Measurements from ENCODE around the gene ASPSCR1.

ASPSCR1 gene

GRCh38 chr17:82030470-82031302 is 53.3 kb downstream of the ASPSCR1 start:
- peak; percentile 49 for ATAC-seq (ENCODE audit: low read depth)
- Histone ChIP-seq H3K27ac (ENCODE audit: poor library complexity, severe bottlenecking) (peak overlapping the region; percentile 52), H3K36me3 (ENCODE audit: low read depth) (peaks cover 8% of the 10 kb centered on the region), H3K9me3 (ENCODE audit: severe bottlenecking) (no peaks in the 10 kb centered on the region), H3K27me3 (ENCODE audit: insufficient read depth, poor library complexity, severe bottlenecking) (no peaks in the 10 kb centered on the region), H3K4me3 (ENCODE audit: severe bottlenecking) (peak overlapping the region; percentile 46), H3K4me1 (ENCODE audit: insufficient read depth, poor library complexity, severe bottlenecking) (no peaks in the 10 kb centered on the region)
- peak; percentile 86 for TF ChIP-seq CTCF (IDR thresholded peaks at IDR 0.05; ENCODE audit: poor library complexity, severe bottlenecking)
- no peak for DNase-seq (ENCODE audit: low spot score)

GRCh38 chr17:82031303-82031884 is 54.0 kb downstream of the ASPSCR1 start, which contains the start of gene RAC3:
Gene RAC3 (plus strand): TSS chr17:82031678. CDS start chr17:82031762, 84 bp downstream.
- no peaks in the 10 kb centered on the region for H3K27me3 ChIP-seq (ENCODE audit: insufficient read depth, poor library complexity, severe bottlenecking)
- H3K36me3 ChIP-seq (ENCODE audit: low read depth): peaks cover 15% of the 10 kb centered on the region
- H3K4me3 ChIP-seq (ENCODE audit: severe bottlenecking): peak within 1 kb of the TSS; percentile 46
- ATAC-seq (ENCODE audit: low read depth) (peak; percentile 11), DNase-seq (ENCODE audit: low spot score) (no peak)
- H3K27ac ChIP-seq (ENCODE audit: poor library complexity, severe bottlenecking): peak within 1 kb of the TSS; percentile 52
- TF ChIP-seq CTCF (IDR thresholded peaks at IDR 0.05; ENCODE audit: poor library complexity, severe bottlenecking): no peak
- no peaks in the 10 kb centered on the region for H3K9me3 ChIP-seq (ENCODE audit: severe bottlenecking)
- no peaks in the 10 kb centered on the region for H3K4me1 ChIP-seq (ENCODE audit: insufficient read depth, poor library complexity, severe bottlenecking)

GRCh38 chr17:82031885-82032627 is 54.6 kb downstream of the ASPSCR1 start:
- DNase-seq (ENCODE audit: low spot score): no peak
- TF ChIP-seq CTCF (IDR thresholded peaks at IDR 0.05; ENCODE audit: poor library complexity, severe bottlenecking): no peak
- no peaks in the 10 kb centered on the region for H3K9me3 ChIP-seq (ENCODE audit: severe bottlenecking)
- peak; percentile 65 for ATAC-seq (ENCODE audit: low read depth)
- peak overlapping the region; percentile 46 for H3K4me3 ChIP-seq (ENCODE audit: severe bottlenecking)
- peak overlapping the region; percentile 52 for H3K27ac ChIP-seq (ENCODE audit: poor library complexity, severe bottlenecking)
- H3K4me1 ChIP-seq (ENCODE audit: insufficient read depth, poor library complexity, severe bottlenecking): no peaks in the 10 kb centered on the region
- H3K36me3 ChIP-seq (ENCODE audit: low read depth): peaks cover 18% of the 10 kb centered on the region
- H3K27me3 ChIP-seq (ENCODE audit: insufficient read depth, poor library complexity, severe bottlenecking): no peaks in the 10 kb centered on the region

GRCh38 chr17:82033359-82034085 is 56.1 kb downstream of the ASPSCR1 start:
- no peak for ATAC-seq (ENCODE audit: low read depth)
- Histone ChIP-seq H3K36me3 (ENCODE audit: low read depth) (peaks cover 18% of the 10 kb centered on the region), H3K4me1 (ENCODE audit: insufficient read depth, poor library complexity, severe bottlenecking) (no peaks in the 10 kb centered on the region), H3K4me3 (ENCODE audit: severe bottlenecking) (no peak overlapping the region), H3K27ac (ENCODE audit: poor library complexity, severe bottlenecking) (no peak overlapping the region), H3K9me3 (ENCODE audit: severe bottlenecking) (no peaks in the 10 kb centered on the region), H3K27me3 (ENCODE audit: insufficient read depth, poor library complexity, severe bottlenecking) (no peaks in the 10 kb centered on the region)
- no peak for DNase-seq (ENCODE audit: low spot score)
- TF ChIP-seq CTCF (IDR thresholded peaks at IDR 0.05; ENCODE audit: poor library complexity, severe bottlenecking): no peak
